Brain microvascular endothelial cell (primary cell): Measurements from ENCODE around the gene BCL11A.

ENCODE experiments used
- DNase-seq: peaks from one replicate; pipeline ENCODE4 v3.0.0-alpha.2; 2020
- H3K27ac ChIP-seq: fragments of 250-450 bp; sonication (Bioruptor Pico); 2 replicates; pipeline ENCODE4 v1.5.1; 2020; ENCODE audit warnings: mild to moderate bottlenecking, moderate library complexity
- H3K27me3 ChIP-seq: fragments of 250-450 bp; sonication (Bioruptor Pico); replicated peaks from 2 replicates; pipeline ENCODE4 v1.5.1; 2020; ENCODE audit warnings: mild to moderate bottlenecking
- H3K36me3 ChIP-seq: fragments of 250-450 bp; sonication (Bioruptor Pico); replicated peaks from 2 replicates; pipeline ENCODE4 v1.5.1; 2020; ENCODE audit warnings: mild to moderate bottlenecking
- H3K4me3 ChIP-seq: 2 replicates; pipeline ENCODE4 v1.5.1; 2011; ENCODE audit warnings: low read depth, mild to moderate bottlenecking, control low read depth, low read length, moderate library complexity
- CTCF ChIP-seq: IDR thresholded peaks from 2 replicates; pipeline ENCODE4 v1.5.1; 2011; ENCODE audit warnings: low read depth, mild to moderate bottlenecking, moderate library complexity, low read length, control low read depth, inconsistent platforms; ENCODE audit errors: missing control alignments
- in situ Hi-C: cut with HindIII; loops from 2 replicates; pipeline ENCODE4 v1.10.0; 2017; ENCODE audit warnings: low sequenced_read_pairs, low pct_ligation_motif_present

The BCL11A gene

GRCh38 chr2:60548845-60549237 is 4.6 kb downstream of the BCL11A start:
- peak overlapping the region; percentile 86 for H3K4me3 ChIP-seq
- H3K27me3 ChIP-seq: no peaks in the 10 kb centered on the region
- peak overlapping the region; percentile 61 for H3K27ac ChIP-seq

GRCh38 chr2:60548311-60548710 is 5.1 kb downstream of the BCL11A start:
- in situ Hi-C loops: no loop called here
- Histone ChIP-seq H3K36me3 (peaks cover 3% of the 10 kb centered on the region), H3K27me3 (no peaks in the 10 kb centered on the region), H3K27ac (no peak overlapping the region), H3K4me3 (no peak overlapping the region)
- no peak for TF ChIP-seq CTCF
- DNase-seq: no peak

More at GRCh38 chr2:60548845-60549237, 4.6 kb downstream of the BCL11A start:
- no peak for DNase-seq
- in situ Hi-C loops: no loop called here
- TF ChIP-seq CTCF: no peak
- peaks cover 3% of the 10 kb centered on the region for H3K36me3 ChIP-seq

- Histone ChIP-seq H3K27me3 (no peaks in the 10 kb centered on the region), H3K4me3 (no peak overlapping the region), H3K27ac (no peak overlapping the region), H3K36me3 (peaks cover 3% of the 10 kb centered on the region)
- in situ Hi-C loops: no loop called here
- DNase-seq: no peak
- TF ChIP-seq CTCF: no peak
These were observed 5.6 kb downstream of the BCL11A start for GRCh38 chr2:60547841-60548240.

- in situ Hi-C loops: no loop called here
- H3K27ac ChIP-seq: no peak overlapping the region
- peaks cover 3% of the 10 kb centered on the region for H3K36me3 ChIP-seq
- DNase-seq: no peak
- no peak overlapping the region for H3K4me3 ChIP-seq
- no peaks in the 10 kb centered on the region for H3K27me3 ChIP-seq
- TF ChIP-seq CTCF: no peak
These were observed 6.6 kb downstream of the BCL11A start for GRCh38 chr2:60546756-60547420.

GRCh38 chr2:60544954-60545560 is 8.4 kb downstream of the BCL11A start:
- peaks cover 3% of the 10 kb centered on the region for H3K36me3 ChIP-seq
- no peak overlapping the region for H3K4me3 ChIP-seq
- H3K27me3 ChIP-seq: no peaks in the 10 kb centered on the region
- H3K27ac ChIP-seq: no peak overlapping the region
- in situ Hi-C loops: no loop called here
- no peak for TF ChIP-seq CTCF
- DNase-seq: no peak
